ENCODE data around the gene PRG2. TPM values are rescaled to one million over a fixed set of nuclear protein-coding genes. Genes with fewer than 3 reads are reported as not detected.

PRG2 gene
- total and polyA plus RNA-seq, 2 donors (not counting 1 experiment from before 2014, with no cell fraction given) = 0.07 TPM; not detected in 1

DNA sequence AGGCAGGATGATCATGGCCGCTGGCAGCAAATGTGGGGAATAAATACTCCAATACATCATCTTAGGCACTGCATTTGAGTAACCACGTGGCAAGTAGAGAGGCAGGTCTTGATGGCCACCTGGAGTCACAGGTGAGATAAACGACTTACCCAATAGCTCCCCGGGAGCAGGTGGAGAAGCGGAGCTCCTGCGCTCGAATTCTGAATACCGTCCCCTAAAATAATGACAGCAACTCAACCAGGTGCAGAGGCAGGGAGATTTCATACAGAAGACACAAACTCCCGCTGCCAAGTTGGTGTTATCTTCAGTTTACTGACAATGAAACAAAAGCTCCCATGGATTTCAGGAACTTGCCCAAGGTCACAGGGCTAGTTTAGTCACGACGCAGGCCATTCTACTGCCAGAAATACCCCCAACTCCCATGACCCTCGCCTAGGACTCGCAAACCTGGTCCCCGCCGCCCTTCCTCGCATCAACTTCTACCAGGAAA is 36.0 kb upstream of the PRG2 start:
- peaks cover 28 to 33% of the 10 kb centered on the region in 2 donors for H3K4me1 ChIP-seq (ENCODE audit: control insufficient read depth in 2 of 2, insufficient read depth in 2 of 2, low read length in 2 of 2)
- H3K4me3 ChIP-seq (ENCODE audit: control extremely low read depth in 1 of 5, extremely low read depth in 1 of 5, insufficient read depth in 1 of 5, low read depth in 2 of 5, low read length in 4 of 5) = peak overlapping the region; percentile 32 to 90 (median 66)
- no peaks in the 10 kb centered on the region for H3K27me3 ChIP-seq (replicated peaks in 1 of 4; ENCODE audit: control extremely low read depth in 1 of 4, control insufficient read depth in 3 of 4, insufficient read depth in 4 of 4, low read length in 3 of 4)
- H3K9me3 ChIP-seq (ENCODE audit: control extremely low read depth in 1 of 3, control insufficient read depth in 2 of 3, insufficient read depth in 1 of 3, low read length in 2 of 3) = peaks cover 0 to 4% (median 0%) of the 10 kb centered on the region in 3 donors
- Mint-ChIP-seq H3K9me3 (ENCODE audit: insufficient read depth) (no peaks in the 10 kb centered on the region), H3K4me1 (peaks cover 36% of the 10 kb centered on the region), H3K4me3 (peak overlapping the region; percentile 91), H3K27me3 (no peaks in the 10 kb centered on the region), H3K27ac (peak overlapping the region; percentile 92)
- H3K9ac ChIP-seq (ENCODE audit: low read length) = peak overlapping the region; percentile 80
- H4K20me1 ChIP-seq (ENCODE audit: control insufficient read depth, insufficient read depth, low read length, poor library complexity, severe bottlenecking) = no peaks in the 10 kb centered on the region
- DNase-seq (no peak), ATAC-seq (ENCODE audit: low read depth) (no peak)
- 3% methylated on average over 13 of the region's 16 CpGs for WGBS (ENCODE audit: insufficient coverage)
- H3K79me2 ChIP-seq (ENCODE audit: control insufficient read depth, insufficient read depth, low read length) = peaks cover 10% of the 10 kb centered on the region
- H3K4me2 ChIP-seq (replicated peaks; ENCODE audit: low read depth, low read length, poor library complexity, severe bottlenecking) = peak overlapping the region; percentile 96
- intact Hi-C loops (cut with micrococcal nuclease) = loop anchor here (5.0 kb wide), 1 partner anchor 89 kb away; the partner anchor contains the start of genes P2RX3 and SSRP1
- TF ChIP-seq, protein P1, sequence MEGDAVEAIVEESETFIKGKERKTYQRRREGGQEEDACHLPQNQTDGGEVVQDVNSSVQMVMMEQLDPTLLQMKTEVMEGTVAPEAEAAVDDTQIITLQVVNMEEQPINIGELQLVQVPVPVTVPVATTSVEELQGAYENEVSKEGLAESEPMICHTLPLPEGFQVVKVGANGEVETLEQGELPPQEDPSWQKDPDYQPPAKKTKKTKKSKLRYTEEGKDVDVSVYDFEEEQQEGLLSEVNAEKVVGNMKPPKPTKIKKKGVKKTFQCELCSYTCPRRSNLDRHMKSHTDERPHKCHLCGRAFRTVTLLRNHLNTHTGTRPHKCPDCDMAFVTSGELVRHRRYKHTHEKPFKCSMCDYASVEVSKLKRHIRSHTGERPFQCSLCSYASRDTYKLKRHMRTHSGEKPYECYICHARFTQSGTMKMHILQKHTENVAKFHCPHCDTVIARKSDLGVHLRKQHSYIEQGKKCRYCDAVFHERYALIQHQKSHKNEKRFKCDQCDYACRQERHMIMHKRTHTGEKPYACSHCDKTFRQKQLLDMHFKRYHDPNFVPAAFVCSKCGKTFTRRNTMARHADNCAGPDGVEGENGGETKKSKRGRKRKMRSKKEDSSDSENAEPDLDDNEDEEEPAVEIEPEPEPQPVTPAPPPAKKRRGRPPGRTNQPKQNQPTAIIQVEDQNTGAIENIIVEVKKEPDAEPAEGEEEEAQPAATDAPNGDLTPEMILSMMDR (IDR thresholded peaks at IDR 0.05) = no peak
- no peak for TF ChIP-seq EZH2 (IDR thresholded peaks at IDR 0.05; ENCODE audit: borderline replicate concordance, insufficient read depth, low read depth, low read length, poor library complexity, severe bottlenecking)
- POLR2A ChIA-PET = no interaction called here
- CTCF ChIA-PET = interaction anchor here (1.3 to 4.2 kb wide), 2 partner anchors 31 to 117 kb away, joined by 3 to 22 read pairs; no protein-coding TSS in a partner anchor
- peak overlapping the region in 1 of 2 donors; percentile 68 for H3K27ac ChIP-seq (ENCODE audit: low read length in 2 of 2)
- H3K36me3 ChIP-seq (replicated peaks in 1 of 2; ENCODE audit: control extremely low read depth in 1 of 2, control insufficient read depth in 1 of 2, extremely low read depth in 1 of 2, insufficient read depth in 2 of 2, low read length in 1 of 2) = peaks cover 0 to 3% of the 10 kb centered on the region in 2 experiments
- H2AFZ ChIP-seq (ENCODE audit: insufficient read depth, low read depth, low read length, poor library complexity, severe bottlenecking) = peak overlapping the region; percentile 95

All from B cell (primary cell).